ENCODE data around the gene CHI3L1.

CHI3L1 gene

GRCh38 chr1:203180611-203181330 lies 5.7 kb downstream of the CHI3L1 start:
- no peak for DNase-seq

- no peak for DNase-seq
Observed at GRCh38 chr1:203179667-203180005, 6.9 kb downstream of the CHI3L1 start.

- DNase-seq = no peak
Observed at GRCh38 chr1:203178821-203179666, 7.5 kb downstream of the CHI3L1 start.

DNA sequence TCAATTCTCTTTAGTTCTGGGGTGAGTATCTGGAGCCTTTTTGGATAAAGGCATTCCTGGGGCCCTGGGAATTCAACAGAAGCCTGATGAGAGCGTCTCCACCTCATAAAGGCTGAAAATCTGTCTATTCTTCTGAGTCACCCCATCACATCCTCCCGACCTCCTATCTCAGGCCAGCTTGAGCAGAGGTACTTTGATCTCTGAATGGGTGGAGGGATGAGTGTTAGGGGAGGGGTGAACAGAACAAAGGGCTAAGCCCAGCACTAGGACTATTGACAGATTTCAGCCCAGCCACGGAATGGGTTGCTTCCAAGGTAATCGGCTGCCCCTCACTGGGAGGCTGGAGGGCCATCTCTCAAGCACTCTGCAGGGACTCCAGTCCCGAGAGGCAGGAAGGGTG lies 8.4 kb downstream of the CHI3L1 start:
- peak; percentile 46 for DNase-seq

DNA sequence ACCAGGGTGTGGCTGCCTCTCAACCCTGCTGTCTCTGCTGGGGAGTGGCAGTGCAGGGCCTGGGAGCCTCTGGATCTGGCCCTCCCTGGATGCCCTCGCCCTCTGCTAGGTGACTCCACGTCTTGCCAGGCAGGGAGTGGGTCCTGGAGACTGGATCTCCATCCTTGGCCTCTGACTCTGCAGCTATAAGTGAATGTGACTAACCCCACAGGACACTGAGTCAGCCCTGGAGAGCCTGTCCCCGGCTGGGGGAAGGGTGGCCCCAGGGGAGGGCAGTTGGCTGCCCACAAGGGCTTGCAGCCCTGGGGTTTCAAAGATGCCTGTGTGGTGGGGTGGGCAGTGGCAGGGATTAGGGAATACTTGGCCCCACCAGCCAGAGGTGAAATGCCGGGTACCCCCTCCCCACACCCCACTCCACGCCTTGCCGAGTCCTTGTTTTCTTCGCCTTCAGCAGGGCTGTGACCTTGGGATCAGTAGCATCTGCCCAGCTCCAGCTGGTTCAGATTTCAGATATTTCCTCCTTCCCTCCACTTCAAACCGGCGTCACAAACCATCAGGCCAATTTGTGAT lies 8.9 kb downstream of the CHI3L1 start:
- DNase-seq = peak; percentile 75

- DNase-seq = no peak
Observed at GRCh38 chr1:203177036-203177405, 9.5 kb downstream of the CHI3L1 start.

- DNase-seq = no peak
Observed at GRCh38 chr1:203176273-203177035, 10.1 kb downstream of the CHI3L1 start.

- no peak for DNase-seq
Observed at GRCh38 chr1:203175827-203176241, 10.7 kb downstream of the CHI3L1 start.

- no peak for DNase-seq
Observed at GRCh38 chr1:203175237-203175826, 11.2 kb downstream of the CHI3L1 start, which contains the start of gene MYBPH. MYBPH (minus strand) TSS chr1:203175826; CDS start chr1:203175755, 71 bp downstream.

GRCh38 chr1:203174324-203174985 lies 12.0 kb downstream of the CHI3L1 start:
- no peak for DNase-seq

- no peak for DNase-seq
Observed at GRCh38 chr1:203173566-203173965, 12.9 kb downstream of the CHI3L1 start.

DNA sequence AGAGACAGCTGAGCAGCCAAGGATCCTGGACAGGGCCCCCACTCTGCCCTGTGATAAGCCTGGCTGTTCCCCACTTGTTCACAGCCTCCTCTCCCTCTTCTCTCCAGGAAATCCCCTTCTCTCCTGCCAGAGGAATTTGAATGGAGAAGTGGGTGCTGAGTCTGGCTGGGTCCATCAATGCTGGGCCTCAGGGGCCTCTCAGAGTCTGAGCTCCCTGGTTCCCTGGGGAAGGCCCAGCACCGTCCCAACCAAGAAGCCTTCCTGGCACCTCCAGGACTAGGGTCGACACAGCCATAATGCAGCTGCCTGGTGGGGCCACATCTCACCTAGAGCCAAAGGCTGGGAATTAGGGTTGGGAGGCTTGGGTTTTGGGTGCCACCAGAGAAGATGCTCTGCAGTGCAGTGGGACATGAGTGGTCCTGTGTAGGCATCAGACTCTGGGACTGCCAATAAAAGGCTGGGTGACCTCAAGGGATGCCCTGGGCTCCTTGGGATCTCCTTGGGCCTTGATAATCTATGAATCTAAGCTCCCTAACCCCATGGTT lies 13.4 kb downstream of the CHI3L1 start:
- DNase-seq = no peak

DNA sequence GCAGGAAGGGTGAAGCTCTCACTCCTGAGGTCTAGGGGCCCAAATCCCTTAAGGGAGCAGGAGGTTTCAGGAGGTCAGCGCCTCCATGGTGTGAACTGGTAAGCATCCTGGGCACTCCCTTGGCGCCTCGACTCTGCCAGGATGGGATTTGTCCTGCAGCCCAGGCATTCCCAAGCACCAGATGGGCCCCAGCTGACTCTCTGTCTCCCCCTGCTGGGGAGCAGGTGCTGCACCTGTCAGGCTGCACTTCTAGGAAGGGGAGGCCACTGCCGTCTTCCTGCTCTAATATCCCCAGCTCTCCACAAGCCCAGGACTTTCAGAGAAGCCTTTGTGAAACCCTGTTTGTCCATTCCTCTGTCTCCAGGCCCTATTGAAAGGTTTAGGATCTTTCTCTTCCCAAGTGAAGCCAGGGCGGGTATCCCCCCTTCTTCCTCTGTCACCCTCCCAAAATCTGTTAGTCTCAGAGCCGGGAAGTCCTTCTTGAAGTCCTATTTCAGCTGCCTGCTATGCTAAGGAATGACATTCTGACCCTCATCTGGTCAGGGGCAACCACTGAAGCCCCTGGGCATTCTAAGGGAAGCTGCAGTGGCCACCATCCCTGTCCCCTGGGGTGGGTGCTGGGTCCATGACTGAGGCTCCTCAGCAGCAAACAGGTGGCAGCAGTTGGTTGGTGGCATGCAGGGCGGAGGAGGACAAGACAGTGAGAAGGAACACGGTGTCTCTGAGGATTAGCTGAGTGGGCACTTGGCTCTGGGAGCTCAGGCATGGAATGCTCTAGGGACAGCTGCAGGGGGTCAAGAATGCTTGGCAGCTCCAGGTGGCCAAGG lies 14.1 kb downstream of the CHI3L1 start:
- peak; percentile 62 for DNase-seq

- no peak for DNase-seq
Observed at GRCh38 chr1:203171341-203172183, 14.9 kb downstream of the CHI3L1 start.

DNA sequence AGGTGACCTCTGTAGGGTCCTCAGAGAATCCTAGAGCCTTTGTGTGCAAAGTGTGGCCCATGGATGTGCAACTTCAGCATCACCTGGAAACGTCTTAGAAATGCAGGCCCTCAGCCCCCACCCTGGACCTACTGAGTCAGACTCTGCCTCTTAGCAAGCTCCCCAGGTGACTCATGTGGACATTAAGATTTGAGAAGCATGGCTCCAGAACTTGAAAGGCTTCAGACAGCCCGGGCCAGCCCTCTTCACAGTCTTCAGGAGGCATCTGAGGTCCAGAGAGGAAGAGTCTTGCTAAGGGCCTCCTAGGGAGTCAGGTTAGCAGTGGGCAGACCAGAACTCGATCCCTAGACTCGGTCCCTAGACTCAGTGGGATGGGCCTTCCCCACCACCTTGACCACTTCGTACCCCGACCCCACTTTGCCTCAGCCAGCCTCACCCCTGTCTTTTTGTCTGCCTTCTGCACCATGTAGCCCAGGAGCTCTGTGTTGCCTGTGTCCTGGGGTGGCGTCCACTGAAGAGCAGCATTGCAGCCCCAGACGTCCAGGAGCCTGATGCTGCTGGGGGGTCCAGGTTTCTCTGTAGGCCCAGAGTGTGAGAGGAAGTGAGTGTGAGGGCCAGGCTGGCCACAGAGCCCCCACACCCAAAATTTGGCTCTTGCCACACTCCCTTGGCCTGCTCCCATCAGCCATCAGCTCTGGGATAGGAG lies 15.7 kb downstream of the CHI3L1 start:
- no peak for DNase-seq

DNA sequence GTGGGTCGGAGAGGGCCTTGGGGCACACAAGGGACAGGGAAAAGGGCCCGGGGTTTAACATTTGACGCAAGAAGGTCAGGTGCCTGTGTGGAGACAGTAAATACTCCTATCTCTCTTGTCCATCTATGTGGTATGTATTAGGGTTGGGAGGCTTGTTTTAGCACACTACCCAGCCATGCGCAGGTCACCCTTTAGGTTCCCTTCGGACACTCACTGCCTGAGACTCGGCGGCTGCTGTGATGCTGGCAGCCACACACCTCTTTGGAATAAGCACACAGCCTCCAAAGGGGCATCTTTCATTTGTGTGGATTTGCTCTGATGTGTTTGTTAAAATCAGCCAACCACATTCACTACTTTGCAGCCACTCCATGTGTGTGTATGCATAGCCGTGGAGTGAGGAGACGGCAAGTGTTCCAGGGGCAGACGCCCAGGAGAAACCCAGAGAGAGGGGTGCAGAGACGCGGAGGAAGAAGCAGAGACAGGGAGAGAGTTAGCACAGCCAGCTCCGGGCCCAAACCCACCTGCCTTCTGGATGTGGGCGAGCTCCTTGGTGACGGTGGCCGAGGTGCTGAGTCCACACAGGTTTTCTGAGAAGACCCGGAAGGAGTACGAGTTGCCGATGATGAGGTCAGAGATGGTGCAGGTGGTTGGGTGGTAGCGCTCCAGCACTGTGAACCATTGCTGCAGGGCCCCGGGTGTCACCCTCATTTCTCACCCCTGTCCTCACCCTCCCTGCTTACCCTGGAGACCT lies 16.6 kb downstream of the CHI3L1 start:
- DNase-seq = no peak

DNA sequence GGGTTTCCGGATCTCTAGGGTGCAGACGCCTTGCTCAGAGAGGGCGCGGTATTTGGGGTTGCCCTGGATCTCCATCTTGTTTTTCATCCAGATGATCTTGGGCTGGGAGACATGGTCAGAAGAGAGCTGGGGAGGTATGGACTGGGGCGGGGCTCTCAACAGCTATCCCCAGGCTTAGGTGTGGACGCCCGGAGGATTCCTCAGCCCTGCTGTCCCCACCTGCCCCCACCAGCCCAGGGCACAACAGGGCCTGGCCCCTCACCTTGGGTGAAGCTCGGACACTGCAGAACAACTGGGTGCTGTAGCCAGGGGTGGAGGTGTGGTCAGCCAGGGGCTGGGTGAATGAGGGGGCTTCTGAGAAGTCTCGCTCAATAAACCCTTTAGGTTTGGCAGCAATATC lies 17.5 kb downstream of the CHI3L1 start:
- no peak for DNase-seq

- DNase-seq = no peak
Observed at GRCh38 chr1:203168256-203168786, 18.2 kb downstream of the CHI3L1 start.

DNA sequence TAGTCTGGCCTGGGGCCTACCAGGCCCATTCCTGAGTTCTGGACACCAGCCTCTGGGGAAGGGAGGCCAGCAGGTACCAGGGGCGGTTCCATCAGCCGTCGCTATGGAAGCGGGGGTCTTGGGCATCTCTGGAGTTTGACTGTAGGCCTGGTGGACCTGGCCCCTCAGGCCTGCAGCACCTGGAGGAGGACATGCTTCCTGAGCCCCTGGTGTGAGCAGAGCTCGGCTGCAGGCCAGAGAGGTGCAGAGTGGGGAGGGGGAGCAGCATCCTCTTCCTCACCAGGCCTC lies 18.6 kb downstream of the CHI3L1 start:
- no peak for DNase-seq

Data from EL (cell line).